Measurements from ENCODE around the gene ZNF343. TPM values are rescaled to one million over a fixed set of nuclear protein-coding genes. Genes with fewer than 3 reads are reported as not detected.
A peak's percentile ranks its signal among the peaks of the same experiment; 100 is the strongest.

Gene ZNF343
- total and polyA plus RNA-seq, 2 experiments from 2014 or later = 2.4 to 6.4 TPM

- no peak overlapping the region for H3K27ac ChIP-seq (ENCODE audit: low read depth)
- DNase-seq (ENCODE audit: low spot score) (peak; percentile 76), ATAC-seq (no peak)
- H3K27me3 ChIP-seq (ENCODE audit: insufficient read depth) = peaks cover 99% of the 10 kb centered on the region
- H3K9me2 ChIP-seq (ENCODE audit: insufficient read depth) = no peaks in the 10 kb centered on the region
- H3F3A ChIP-seq (replicated peaks; ENCODE audit: low read depth) = no peaks in the 10 kb centered on the region
- H3K79me2 ChIP-seq (replicated peaks; ENCODE audit: insufficient read depth) = no peaks in the 10 kb centered on the region
- H3K4me3 Mint-ChIP-seq = no peak overlapping the region
- no peaks in the 10 kb centered on the region for H3K36me3 ChIP-seq (ENCODE audit: insufficient read depth)
- TF ChIP-seq ZNF462 (CRISPR knock-in tag; IDR thresholded peaks at IDR 0.05) = no peak
- no peak for TF ChIP-seq CREB1 (CRISPR knock-in tag; IDR thresholded peaks at IDR 0.05; ENCODE audit: low read depth)
- TF ChIP-seq EZH2phosphoT487 (IDR thresholded peaks at IDR 0.05; ENCODE audit: unreplicated experiment) = no peak
- TF ChIP-seq CTCF (conservative IDR thresholded peaks at IDR 0.05; ENCODE audit: low read depth in 2 of 2) = peak; percentile 75 to 85
- no peak overlapping the region for H3K4me2 ChIP-seq
- H3K27ac Mint-ChIP-seq = no peak overlapping the region
- H3K36me3 Mint-ChIP-seq (ENCODE audit: low read depth) = no peaks in the 10 kb centered on the region
- H3K9me3 Mint-ChIP-seq = no peaks in the 10 kb centered on the region; the same call in 2 of the 3 replicates
- H3K4me3 ChIP-seq = no peak overlapping the region
- H2AFZ ChIP-seq = no peak overlapping the region
- H3K4me1 ChIP-seq (ENCODE audit: insufficient read depth) = no peaks in the 10 kb centered on the region
- no peaks in the 10 kb centered on the region; the same call in 1 of the 2 replicates for H4K20me1 ChIP-seq (replicated peaks; ENCODE audit: insufficient read depth)
- H3K4me1 Mint-ChIP-seq = peaks cover 3% of the 10 kb centered on the region; the same call in 2 of the 3 replicates
- peaks cover 58% of the 10 kb centered on the region for H3K27me3 Mint-ChIP-seq (ENCODE audit: insufficient read depth, low read depth, poor library complexity)
These were observed 12.9 kb upstream of the ZNF343 start for GRCh38 chr20:2521369-2522305.
